Neuronal stem cell (in vitro differentiated cells): ENCODE data around the gene SYK. TPM values are rescaled to one million over a fixed set of nuclear protein-coding genes. Genes with fewer than 3 reads are reported as not detected.
A peak's percentile ranks its signal among the peaks of the same experiment; 100 is the strongest.
"Not testable (repeated sequence)": the region's sequence is repeated elsewhere in the genome, so short reads cannot be mapped to it uniquely, and the experiment has no call there.

Source experiments
- DNase-seq: peaks from one replicate; pipeline ENCODE4 v3.0.0-alpha.2; 2013; ENCODE audit warnings: low spot score
- H2AFZ ChIP-seq: one replicate; pipeline ENCODE4 v1.6.1; 2013; ENCODE audit warnings: mild to moderate bottlenecking, low read length, inconsistent platforms
- H2AK5ac ChIP-seq: 2 replicates; pipeline ENCODE4 v1.6.1; 2013; ENCODE audit warnings: low read depth, mild to moderate bottlenecking, inconsistent platforms, low read length, moderate library complexity, mixed read lengths
- H2BK120ac ChIP-seq: 2 replicates; pipeline ENCODE4 v1.6.1; 2013; ENCODE audit warnings: low read depth, mild to moderate bottlenecking, inconsistent platforms, low read length, moderate library complexity, mixed read lengths
- H2BK12ac ChIP-seq: one replicate; pipeline ENCODE4 v1.6.1; 2013; ENCODE audit warnings: low read length, inconsistent platforms
- H2BK15ac ChIP-seq: 2 replicates; pipeline ENCODE4 v1.6.1; 2013; ENCODE audit warnings: mild to moderate bottlenecking, low read length, inconsistent platforms, mixed read lengths
- H2BK5ac ChIP-seq: one replicate; pipeline ENCODE4 v1.6.1; 2013; ENCODE audit warnings: inconsistent platforms, mild to moderate bottlenecking, low read length, moderate library complexity
- H3K14ac ChIP-seq: one replicate; pipeline ENCODE4 v1.6.1; 2013; ENCODE audit warnings: low read length, inconsistent platforms
- H3K18ac ChIP-seq: 2 replicates; pipeline ENCODE4 v1.6.1; 2013; ENCODE audit warnings: low read length, inconsistent platforms
- H3K23ac ChIP-seq: 2 replicates; pipeline ENCODE4 v1.6.1; 2013; ENCODE audit warnings: low read depth, mild to moderate bottlenecking, mixed read lengths, low read length, inconsistent platforms; ENCODE audit not compliant: poor library complexity
- H3K27ac ChIP-seq: replicated peaks from 3 replicates; pipeline ENCODE4 v1.5.1; 2013; ENCODE audit warnings: low read length, inconsistent platforms
- H3K27me3 ChIP-seq, 3 experiments: 2 replicates each; pipeline ENCODE4 v1.6.1; 2013; ENCODE audit warnings: low read length in 3 of 3, mild to moderate bottlenecking in 2 of 3, inconsistent platforms in 1 of 3, low read depth in 1 of 3, mixed read lengths in 1 of 3, moderate library complexity in 1 of 3; ENCODE audit not compliant: control insufficient read depth in 3 of 3, insufficient read depth in 3 of 3
- H3K36me3 ChIP-seq, 2 donors: replicated peaks in 1 of 2; 2 replicates each; pipeline ENCODE4 v1.6.1; 2013; ENCODE audit warnings: low read length in 2 of 2; ENCODE audit not compliant: control insufficient read depth in 2 of 2, insufficient read depth in 2 of 2
- H3K4ac ChIP-seq: 2 replicates; pipeline ENCODE4 v1.6.1; 2013; ENCODE audit warnings: inconsistent platforms, mild to moderate bottlenecking, low read length, moderate library complexity
- H3K4me1 ChIP-seq, 2 donors: 1 replicate in 1 of 2; 2 replicates in 1 of 2; pipeline ENCODE4 v1.6.1; 2013; ENCODE audit warnings: low read length in 2 of 2, low read depth in 1 of 2; ENCODE audit not compliant: control insufficient read depth in 2 of 2, insufficient read depth in 1 of 2
- H3K4me2 ChIP-seq: one replicate; pipeline ENCODE4 v1.6.1; 2013; ENCODE audit warnings: mild to moderate bottlenecking, low read length, inconsistent platforms; ENCODE audit not compliant: insufficient read depth, poor library complexity, severe bottlenecking
- H3K4me3 ChIP-seq, 2 donors: 2 replicates each; pipeline ENCODE4 v1.5.1; 2013; ENCODE audit warnings: low read length in 2 of 2, mild to moderate bottlenecking in 2 of 2, inconsistent platforms in 1 of 2, moderate library complexity in 1 of 2
- H3K79me1 ChIP-seq: one replicate; pipeline ENCODE4 v1.6.1; 2013; ENCODE audit warnings: low read depth, mild to moderate bottlenecking, inconsistent platforms, low read length, moderate library complexity
- H3K9ac ChIP-seq: one replicate; pipeline ENCODE4 v1.6.1; 2013; ENCODE audit warnings: mild to moderate bottlenecking, low read depth, low read length, inconsistent platforms; ENCODE audit not compliant: poor library complexity
- H3K9me3 ChIP-seq, 2 donors: replicated peaks in 1 of 2; 2 replicates each; pipeline versions ENCODE3 to v1.6.1; 2013; ENCODE audit warnings: low read length in 2 of 2, mild to moderate bottlenecking in 2 of 2, inconsistent platforms in 1 of 2, low read depth in 1 of 2, mixed read lengths in 1 of 2, moderate library complexity in 1 of 2; ENCODE audit not compliant: control insufficient read depth in 2 of 2, insufficient read depth in 1 of 2
- H4K8ac ChIP-seq: one replicate; pipeline ENCODE4 v1.6.1; 2013; ENCODE audit warnings: low read depth, mild to moderate bottlenecking, inconsistent platforms, low read length, moderate library complexity
- H4K91ac ChIP-seq: one replicate; pipeline ENCODE4 v1.6.1; 2013; ENCODE audit warnings: low read length, low read depth, mild to moderate bottlenecking, inconsistent platforms; ENCODE audit not compliant: poor library complexity
- WGBS, 2 donors: extraction: QIAGEN DNeasy Blood & Tissue Kit; methylation state at CpG; one replicate each; pipeline ENCODE4 v1.1.7; 2013; ENCODE audit warnings: missing lambda C conversion rate in 2 of 2, mixed read lengths in 1 of 2; ENCODE audit not compliant: insufficient read length in 2 of 2, insufficient replicate concordance in 1 of 2; ENCODE audit errors: extremely low coverage in 2 of 2; 5-methylcytosine and 5-hydroxymethylcytosine counted together
- polyA plus RNA-seq, 2 experiments: library from polyadenylated mRNA; stranded (reverse); fragments of 200-250 nt; gene quantifications; one replicate each; pipeline ENCODE4 v1.2.3, GENCODE V29; 2013

Gene SYK
- polyA plus RNA-seq (2013, experiment 1 of 2) = not detected
- under 0.01 TPM for polyA plus RNA-seq (2013, experiment 2 of 2)

- Histone ChIP-seq H3K27ac (no peak within 1 kb of the TSS), H2BK5ac (no peak within 1 kb of the TSS), H2AK5ac (peak within 1 kb of the TSS; percentile 37), H2BK12ac (no peak within 1 kb of the TSS), H3K27me3 (peaks cover 10 to 58% (median 18%) of the 10 kb centered on the region in 3 experiments), H3K14ac (no peak within 1 kb of the TSS), H3K4me3 (peak within 1 kb of the TSS in 1 of 2 donors; percentile 71), H3K36me3 (no peaks in the 10 kb centered on the region), H2AFZ (peak within 1 kb of the TSS; percentile 53), H3K79me1 (no peaks in the 10 kb centered on the region), H2BK120ac (no peak within 1 kb of the TSS), H3K4ac (no peak within 1 kb of the TSS), H3K9me3 (peaks cover 0 to 2% of the 10 kb centered on the region in 2 donors), H3K18ac (peak within 1 kb of the TSS; percentile 51), H3K23ac (peak within 1 kb of the TSS; percentile 65), H3K9ac (peak within 1 kb of the TSS; percentile 16), H4K91ac (no peak within 1 kb of the TSS), H2BK15ac (no peak within 1 kb of the TSS), H3K4me1 (peaks cover 0 to 6% of the 10 kb centered on the region in 2 donors), H4K8ac (no peak within 1 kb of the TSS), H3K4me2 (peak within 1 kb of the TSS; percentile 91)
- DNase-seq = no peak
- no CpG with 5 or more reads among the region's 64 CpGs for WGBS, 2 donors
Observed at GRCh38 chr9:90801241-90801972, at the start of gene SYK. SYK (plus strand) TSS chr9:90801819; CDS start chr9:90843899, 42,080 bp downstream.

DNA sequence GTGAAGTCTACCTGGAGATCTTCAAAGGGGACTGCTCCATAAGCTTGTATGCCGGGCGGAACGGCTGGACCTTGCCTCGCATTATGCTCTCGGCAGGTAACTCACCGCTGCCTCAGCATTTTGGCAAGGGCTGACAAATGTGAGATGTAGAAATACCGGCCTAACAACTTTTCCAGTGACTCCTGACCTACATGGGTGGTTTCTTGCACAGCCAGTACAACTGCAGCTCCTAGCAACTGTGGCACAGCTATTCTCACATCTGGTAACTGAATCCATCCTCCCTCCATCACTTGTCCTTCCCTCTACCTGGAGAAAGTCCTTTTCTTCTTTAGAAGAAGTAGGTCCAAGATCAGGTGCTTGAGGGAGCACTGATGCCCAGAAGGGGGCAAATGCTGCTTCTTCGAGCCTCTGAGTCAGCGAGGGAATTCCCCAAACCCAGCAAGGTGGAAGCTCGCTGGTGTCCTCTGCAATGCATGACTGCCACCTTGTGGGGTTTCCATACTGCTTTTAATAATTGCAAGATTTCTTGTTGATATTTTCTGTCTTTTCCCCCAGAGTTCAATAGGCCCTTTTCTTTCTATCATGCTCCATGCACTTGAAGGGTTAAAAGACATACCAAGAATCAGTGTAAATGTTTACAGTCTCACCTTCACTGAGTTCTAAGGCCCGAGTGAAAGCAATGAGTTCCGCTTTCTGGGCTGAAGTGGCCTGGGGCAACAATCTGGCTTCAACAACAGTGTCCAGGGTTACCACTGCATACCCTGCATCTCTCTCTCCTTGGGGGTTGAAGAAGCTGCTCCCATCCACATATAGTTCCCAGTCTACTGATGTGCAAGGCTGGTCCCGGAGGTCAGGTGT, 45.9 kb upstream of the SYK start:
- H3K18ac ChIP-seq, H2AFZ ChIP-seq, H3K9me3 ChIP-seq, H3K23ac ChIP-seq, H2BK5ac ChIP-seq, H4K8ac ChIP-seq, H3K4me3 ChIP-seq, H3K9ac ChIP-seq, H3K79me1 ChIP-seq, H3K4me1 ChIP-seq, H3K36me3 ChIP-seq, H3K4ac ChIP-seq, H3K4me2 ChIP-seq, H2BK120ac ChIP-seq, H3K27me3 ChIP-seq, H2AK5ac ChIP-seq, H2BK15ac ChIP-seq, H3K27ac ChIP-seq, H3K14ac ChIP-seq, H4K91ac ChIP-seq, H2BK12ac ChIP-seq: not testable (repeated sequence)
- peak; percentile 54 for DNase-seq
- no CpG with 5 or more reads among the region's 13 CpGs for WGBS, 2 donors

DNA sequence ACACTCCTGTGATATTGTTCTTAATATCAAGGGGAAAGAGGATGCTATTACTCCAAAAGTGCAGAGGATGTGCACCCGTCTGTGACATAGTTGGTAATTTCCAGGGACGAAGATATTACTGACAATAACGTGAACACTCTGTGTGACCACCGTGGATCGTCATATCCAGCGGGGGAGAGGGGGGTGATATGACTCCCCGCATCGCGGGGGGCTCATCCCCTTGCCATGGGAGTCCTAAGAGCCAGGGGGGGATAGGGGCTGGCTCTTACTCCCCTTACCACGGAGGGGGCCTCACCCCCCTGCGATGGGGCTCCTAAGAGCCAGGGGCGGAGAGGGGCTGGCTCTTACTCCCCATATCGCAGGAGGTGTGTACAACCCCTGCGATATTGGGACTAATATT, 41.0 kb upstream of the SYK start:
- H3K23ac ChIP-seq, H2BK120ac ChIP-seq, H3K4me1 ChIP-seq, DNase-seq, H3K79me1 ChIP-seq, H3K27me3 ChIP-seq, H2BK5ac ChIP-seq, H3K14ac ChIP-seq, H2AFZ ChIP-seq, H3K4me3 ChIP-seq, H3K9ac ChIP-seq, H4K91ac ChIP-seq, H3K36me3 ChIP-seq, H2BK15ac ChIP-seq, H2BK12ac ChIP-seq, H3K4ac ChIP-seq, H3K18ac ChIP-seq, H3K4me2 ChIP-seq, H4K8ac ChIP-seq, H2AK5ac ChIP-seq, H3K9me3 ChIP-seq, H3K27ac ChIP-seq: not testable (repeated sequence)
- WGBS, 2 donors = no CpG with 5 or more reads among the region's 14 CpGs

DNA sequence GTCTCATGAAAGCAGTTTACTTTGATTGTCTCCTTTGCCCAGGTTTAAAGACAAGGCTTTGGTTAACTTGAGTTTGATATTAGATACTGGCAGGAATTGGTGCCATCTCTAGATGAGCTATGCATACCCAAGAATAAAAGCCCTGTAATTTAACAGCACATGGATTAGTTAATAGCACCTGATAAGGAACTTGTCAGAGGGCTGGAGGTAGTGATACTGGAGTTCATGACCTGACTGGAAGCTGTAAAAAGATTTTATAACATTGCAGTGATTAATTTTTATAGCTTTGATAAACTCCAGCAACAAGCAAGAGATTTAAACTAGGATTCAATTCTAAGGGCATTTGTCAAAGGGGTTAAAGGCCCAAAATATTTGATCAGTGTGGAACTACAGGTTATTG, 34.9 kb upstream of the SYK start:
- Histone ChIP-seq H3K23ac (no peak overlapping the region), H2BK15ac (no peak overlapping the region), H3K4me2 (no peak overlapping the region), H2BK120ac (no peak overlapping the region), H3K18ac (no peak overlapping the region), H2BK12ac (no peak overlapping the region), H3K4me1 (no peaks in the 10 kb centered on the region), H2BK5ac (no peak overlapping the region), H2AFZ (no peak overlapping the region), H4K8ac (no peak overlapping the region), H3K9ac (no peak overlapping the region), H3K27me3 (no peaks in the 10 kb centered on the region), H3K4me3 (no peak overlapping the region), H3K14ac (no peak overlapping the region), H4K91ac (no peak overlapping the region), H2AK5ac (no peak overlapping the region), H3K27ac (no peak overlapping the region), H3K79me1 (no peaks in the 10 kb centered on the region), H3K4ac (no peak overlapping the region), H3K9me3 (peaks cover 8 to 11% of the 10 kb centered on the region in 2 donors), H3K36me3 (no peaks in the 10 kb centered on the region)
- no peak for DNase-seq
